Fibroblast of lung (primary cell): ENCODE results near the gene AFF2. TPM values are rescaled to one million over a fixed set of nuclear protein-coding genes. Genes with fewer than 3 reads are reported as not detected.
A peak's percentile ranks its signal among the peaks of the same experiment; 100 is the strongest.

ENCODE experiments used
- DNase-seq, 2 donors: peaks; one replicate each; pipeline versions ENCODE4 v3.0.0 to v3.0.0-alpha.2; 2010; ENCODE audit warnings: low read depth in 2 of 2
- H2AFZ ChIP-seq: 2 replicates; pipeline ENCODE4 v1.5.1; 2012; ENCODE audit warnings: low read length, control low read depth, inconsistent platforms
- H3K27ac ChIP-seq: 2 replicates; pipeline ENCODE4 v1.5.1; 2011; ENCODE audit warnings: low read length, control low read depth; ENCODE audit not compliant: insufficient read depth
- H3K27me3 ChIP-seq: 2 replicates; pipeline ENCODE4 v1.5.1; 2011; ENCODE audit warnings: mild to moderate bottlenecking, low read length; ENCODE audit not compliant: control insufficient read depth, insufficient read depth
- H3K36me3 ChIP-seq: 2 replicates; pipeline ENCODE4 v1.5.1; 2011; ENCODE audit warnings: low read length; ENCODE audit not compliant: control insufficient read depth, insufficient read depth
- H3K4me1 ChIP-seq: 2 replicates; pipeline ENCODE4 v1.5.1; 2011; ENCODE audit warnings: low read length; ENCODE audit not compliant: control insufficient read depth, insufficient read depth; ENCODE audit errors: extremely low read depth
- H3K4me2 ChIP-seq: 2 replicates; pipeline ENCODE4 v1.5.1; 2011; ENCODE audit warnings: low read length, control low read depth; ENCODE audit not compliant: insufficient read depth; ENCODE audit errors: extremely low read depth
- H3K4me3 ChIP-seq, 4 experiments: fragments of 200-600 bp in 1 of 4; sonication (generic) in 1 of 4; replicated peaks in 1 of 4; 2 replicates each; pipeline ENCODE4 v1.5.1; 2011 to 2016; ENCODE audit warnings: low read length in 4 of 4, low read depth in 3 of 4, mild to moderate bottlenecking in 3 of 4, control low read depth in 2 of 4, inconsistent platforms in 1 of 4, mixed read lengths in 1 of 4; ENCODE audit not compliant: insufficient read depth in 1 of 4; ENCODE audit errors: control extremely low read depth in 1 of 4
- H3K79me2 ChIP-seq: 2 replicates; pipeline ENCODE4 v1.5.1; 2012; ENCODE audit warnings: mild to moderate bottlenecking, low read length, inconsistent platforms; ENCODE audit not compliant: control insufficient read depth, insufficient read depth
- H3K9ac ChIP-seq: 2 replicates; pipeline ENCODE4 v1.5.1; 2011; ENCODE audit warnings: mild to moderate bottlenecking, low read length, control low read depth; ENCODE audit not compliant: insufficient read depth
- H3K9me3 ChIP-seq: 2 replicates; pipeline ENCODE4 v1.5.1; 2012; ENCODE audit warnings: low read depth, low read length; ENCODE audit not compliant: control insufficient read depth, insufficient read depth
- H4K20me1 ChIP-seq: 2 replicates; pipeline ENCODE4 v1.5.1; 2011; ENCODE audit warnings: low read length; ENCODE audit not compliant: control insufficient read depth, insufficient read depth; ENCODE audit errors: extremely low read depth
- CTCF ChIP-seq, 2 donors: IDR thresholded peaks in 1 of 2; conservative IDR thresholded peaks in 1 of 2; 1 replicate in 1 of 2; 2 replicates in 1 of 2; pipeline ENCODE4 v1.5.1; 2011 to 2012; ENCODE audit warnings: low read length in 2 of 2, control low read depth in 1 of 2, inconsistent platforms in 1 of 2, low read depth in 1 of 2, mild to moderate bottlenecking in 1 of 2
- EZH2 ChIP-seq: IDR thresholded peaks from 2 replicates; pipeline ENCODE4 v1.5.1; 2012; ENCODE audit warnings: low read length, control low read depth, mild to moderate bottlenecking; ENCODE audit errors: missing control alignments
- polyA plus RNA-seq, 2 donors: library from polyadenylated mRNA; depleted of rRNA in 1 of 2; stranded (reverse) in 1 of 2; unstranded in 1 of 2; fragments of >200 nt; gene quantifications; 2 replicates each; pipeline ENCODE4 v1.2.1, GENCODE V29; 2011 to 2012; ENCODE audit warnings: missing spikeins in 1 of 2
- total RNA-seq: library from RNA; depleted of rRNA; stranded (reverse); fragments of >200 nt; gene quantifications from 2 replicates; pipeline ENCODE4 v1.2.1, GENCODE V29; 2014

The AFF2 gene
- total and polyA plus RNA-seq, 2 donors (not counting 1 experiment from before 2014, with no cell fraction given) = under 0.01 to 0.05 TPM

DNA sequence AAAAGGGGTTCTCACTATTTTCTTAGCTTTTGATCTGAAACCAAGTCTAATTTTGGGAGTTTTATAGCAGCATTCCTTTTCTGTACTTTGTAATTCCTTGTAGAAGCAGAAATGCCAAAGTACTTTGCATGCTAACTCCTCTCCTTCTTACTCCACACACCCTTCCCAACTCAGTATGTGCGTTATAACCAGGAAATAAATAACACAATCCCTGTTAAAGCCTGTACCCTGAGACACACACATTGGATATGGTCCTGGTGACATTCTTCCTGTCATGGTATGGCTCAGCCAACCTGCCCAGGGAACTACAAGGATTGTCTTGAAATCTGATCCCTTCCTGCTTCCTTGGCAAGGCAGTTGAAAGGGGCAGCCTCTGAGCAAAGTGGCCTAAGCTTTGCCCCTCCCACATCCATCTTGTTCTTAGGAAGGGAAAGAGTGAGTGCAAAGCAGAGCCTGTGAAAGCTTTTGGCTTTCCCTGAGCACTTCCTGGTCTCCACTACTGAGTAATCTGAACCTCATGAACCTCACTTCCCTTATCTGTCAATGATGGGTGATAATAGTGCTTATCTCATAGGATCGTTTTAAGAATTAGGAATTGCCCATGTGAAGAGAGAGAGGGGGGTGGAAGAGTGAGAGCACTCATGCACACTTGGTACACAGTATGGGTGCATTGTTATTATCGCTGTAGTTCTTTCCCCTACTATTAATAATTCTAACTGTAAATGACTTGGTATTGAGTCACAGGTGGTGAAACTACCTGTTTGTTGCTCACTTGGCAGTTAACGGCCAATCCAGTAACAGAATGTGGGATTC, 109.3 kb downstream of the AFF2 start:
- H3K9ac ChIP-seq = no peak overlapping the region
- no peaks in the 10 kb centered on the region for H3K4me1 ChIP-seq
- no peak for TF ChIP-seq CTCF (conservative IDR thresholded peaks at IDR 0.05 in 1 of 2, IDR thresholded peaks at IDR 0.05 in 1 of 2; ENCODE audit: low read depth in 1 of 2, low read length in 2 of 2)
- no peak for TF ChIP-seq EZH2
- no peaks in the 10 kb centered on the region for H4K20me1 ChIP-seq
- DNase-seq = peak in 1 of 2 donors; percentile 29
- H2AFZ ChIP-seq = no peak overlapping the region
- no peak overlapping the region for H3K27ac ChIP-seq
- H3K4me2 ChIP-seq = no peak overlapping the region
- H3K36me3 ChIP-seq = no peaks in the 10 kb centered on the region
- no peaks in the 10 kb centered on the region for H3K9me3 ChIP-seq
- no peaks in the 10 kb centered on the region for H3K27me3 ChIP-seq
- no peaks in the 10 kb centered on the region for H3K79me2 ChIP-seq
- no peak overlapping the region for H3K4me3 ChIP-seq

GRCh38 chrX:148610328-148610698, 109.9 kb downstream of the AFF2 start:
- H3K36me3 ChIP-seq = no peaks in the 10 kb centered on the region
- no peaks in the 10 kb centered on the region for H3K27me3 ChIP-seq
- no peak overlapping the region for H3K4me3 ChIP-seq
- H2AFZ ChIP-seq = no peak overlapping the region
- no peaks in the 10 kb centered on the region for H3K79me2 ChIP-seq
- no peak for DNase-seq
- H3K9ac ChIP-seq = no peak overlapping the region
- TF ChIP-seq CTCF (conservative IDR thresholded peaks at IDR 0.05 in 1 of 2, IDR thresholded peaks at IDR 0.05 in 1 of 2; ENCODE audit: low read depth in 1 of 2, low read length in 2 of 2) (no peak), EZH2 (no peak)
- no peak overlapping the region for H3K27ac ChIP-seq
- no peaks in the 10 kb centered on the region for H3K9me3 ChIP-seq
- H3K4me2 ChIP-seq = no peak overlapping the region
- no peaks in the 10 kb centered on the region for H3K4me1 ChIP-seq
- no peaks in the 10 kb centered on the region for H4K20me1 ChIP-seq

DNA sequence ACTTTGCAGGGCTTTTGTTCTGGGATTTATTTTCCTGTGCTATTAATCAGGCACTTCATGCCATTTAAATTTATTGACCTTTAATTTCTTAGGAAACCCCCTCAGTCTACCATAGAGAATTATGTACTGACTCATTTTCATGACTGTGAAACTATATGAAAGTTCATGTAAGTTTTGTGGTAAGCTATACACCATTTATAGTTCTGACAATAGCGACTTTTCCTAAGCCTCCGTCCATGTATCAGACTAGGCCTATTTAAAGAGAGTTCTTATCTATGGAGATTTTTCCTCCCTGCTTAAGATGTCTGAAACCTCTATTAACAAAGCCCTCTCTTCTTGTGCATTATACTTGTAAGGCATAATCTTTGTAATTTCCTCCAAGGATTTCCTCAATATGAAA, 111.6 kb downstream of the AFF2 start:
- TF ChIP-seq EZH2 (no peak), CTCF (conservative IDR thresholded peaks at IDR 0.05 in 1 of 2, IDR thresholded peaks at IDR 0.05 in 1 of 2; ENCODE audit: low read depth in 1 of 2, low read length in 2 of 2) (no peak)
- Histone ChIP-seq H3K4me3 (no peak overlapping the region), H3K4me2 (no peak overlapping the region), H3K27me3 (no peaks in the 10 kb centered on the region), H3K9ac (no peak overlapping the region), H3K79me2 (no peaks in the 10 kb centered on the region), H4K20me1 (no peaks in the 10 kb centered on the region), H2AFZ (no peak overlapping the region), H3K9me3 (no peaks in the 10 kb centered on the region), H3K36me3 (no peaks in the 10 kb centered on the region), H3K4me1 (no peaks in the 10 kb centered on the region), H3K27ac (no peak overlapping the region)
- DNase-seq = no peak
